Activated naive CD8-positive, alpha-beta T cell treated with anti-CD3 and anti-CD28 coated beads, Interleukin-2, amount 10 ng/mL, durations not matched to agents 7 days and 5 days (primary cell): ENCODE measurements around the gene CYP4F11. TPM values are rescaled to one million over a fixed set of nuclear protein-coding genes. Genes with fewer than 3 reads are reported as not detected.
"Not testable (repeated sequence)": the region's sequence is repeated elsewhere in the genome, so short reads cannot be mapped to it uniquely, and the experiment has no call there.

ENCODE experiments used
- ATAC-seq: fragments of 150-1000 bp; cut with Tn5 transposase; one replicate; pipeline ENCODE4 v1.10.0; 2021; ENCODE audit warnings: low read depth, moderate library complexity
- POLR2A ChIA-PET: fragments of 350-600 bp; sonication (Branson Sonifier 250); formaldehyde crosslinking; loops from one replicate; lab custom pipeline; 2021; ENCODE audit warnings: antibody characterized with exemption; lab: Charles Lee
- DNase-seq: peaks from one replicate; pipeline ENCODE4 v3.0.0; 2021
- H3K27ac Mint-ChIP-seq: one replicate; pipeline ENCODE4 v1.8.0; 2022; ENCODE audit warnings: mild to moderate bottlenecking, mixed read lengths
- H3K27me3 Mint-ChIP-seq: one replicate; pipeline ENCODE4 v1.8.0; 2022; ENCODE audit warnings: mild to moderate bottlenecking, moderate library complexity, mixed read lengths
- H3K36me3 Mint-ChIP-seq: one replicate; pipeline ENCODE4 v1.8.0; 2021; ENCODE audit warnings: mild to moderate bottlenecking, mixed read lengths
- H3K4me1 Mint-ChIP-seq: one replicate; pipeline ENCODE4 v1.8.0; 2021; ENCODE audit warnings: mixed read lengths
- H3K4me3 Mint-ChIP-seq: one replicate; pipeline ENCODE4 v1.8.0; 2022; ENCODE audit warnings: mild to moderate bottlenecking, moderate library complexity, mixed read lengths
- H3K9me3 Mint-ChIP-seq: one replicate; pipeline ENCODE4 v1.8.0; 2021; ENCODE audit warnings: mixed read lengths
- total RNA-seq, 2 experiments: library from RNA; stranded (reverse); gene quantifications; one replicate each; pipeline ENCODE4 v1.2.3, GENCODE V29; 2021

CYP4F11 gene, protein sequence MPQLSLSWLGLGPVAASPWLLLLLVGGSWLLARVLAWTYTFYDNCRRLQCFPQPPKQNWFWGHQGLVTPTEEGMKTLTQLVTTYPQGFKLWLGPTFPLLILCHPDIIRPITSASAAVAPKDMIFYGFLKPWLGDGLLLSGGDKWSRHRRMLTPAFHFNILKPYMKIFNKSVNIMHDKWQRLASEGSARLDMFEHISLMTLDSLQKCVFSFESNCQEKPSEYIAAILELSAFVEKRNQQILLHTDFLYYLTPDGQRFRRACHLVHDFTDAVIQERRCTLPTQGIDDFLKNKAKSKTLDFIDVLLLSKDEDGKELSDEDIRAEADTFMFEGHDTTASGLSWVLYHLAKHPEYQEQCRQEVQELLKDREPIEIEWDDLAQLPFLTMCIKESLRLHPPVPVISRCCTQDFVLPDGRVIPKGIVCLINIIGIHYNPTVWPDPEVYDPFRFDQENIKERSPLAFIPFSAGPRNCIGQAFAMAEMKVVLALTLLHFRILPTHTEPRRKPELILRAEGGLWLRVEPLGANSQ
- total RNA-seq = not detected

DNA sequence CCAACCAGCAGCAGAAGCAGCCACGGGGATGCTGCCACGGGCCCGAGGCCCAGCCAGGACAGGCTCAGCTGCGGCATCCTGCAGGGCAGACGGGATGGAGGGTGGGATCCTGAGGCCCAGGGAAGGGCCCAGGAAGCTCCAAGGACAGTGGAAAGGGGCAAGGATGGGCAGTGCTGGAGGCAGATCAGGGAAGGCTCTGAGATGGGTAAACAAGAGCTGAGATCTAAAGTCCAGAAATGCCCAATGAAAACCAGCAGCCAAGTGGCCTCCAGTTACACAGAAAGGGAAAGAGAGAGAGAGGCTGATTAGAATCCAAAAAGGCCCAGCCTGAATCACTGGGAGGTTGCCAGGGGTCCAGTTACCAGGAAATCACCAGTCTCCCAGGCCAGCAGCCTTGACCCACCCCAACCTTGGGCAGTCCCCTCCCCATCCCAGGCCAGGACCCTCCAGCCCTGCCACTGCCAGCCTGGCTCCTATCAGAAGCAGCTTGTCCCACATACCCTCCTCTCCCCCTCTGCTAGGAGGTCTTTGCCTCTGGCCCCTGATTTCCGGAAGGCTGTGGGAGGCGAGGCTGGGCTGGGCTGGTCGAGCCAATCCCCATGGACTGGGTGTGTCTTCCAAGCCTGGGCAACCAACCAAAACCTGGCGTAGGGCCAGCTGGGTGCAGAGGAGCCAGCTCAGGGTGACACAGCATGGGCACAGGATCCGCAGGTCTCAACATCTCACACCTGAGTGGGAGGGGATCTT, at the start of gene CYP4F11:
Gene CYP4F11, minus strand, starts transcription at position 198 of the 747 bp plus-strand sequence. Its CDS starts 121 bp downstream, at position 77.
- peaks cover 3% of the 10 kb centered on the region for H3K9me3 Mint-ChIP-seq
- ATAC-seq (no peak), DNase-seq (no peak)
- no peak within 1 kb of the TSS for H3K4me3 Mint-ChIP-seq
- POLR2A ChIA-PET = no interaction called here
- peaks cover 3% of the 10 kb centered on the region for H3K36me3 Mint-ChIP-seq
- no peaks in the 10 kb centered on the region for H3K4me1 Mint-ChIP-seq
- peaks cover 17% of the 10 kb centered on the region for H3K27me3 Mint-ChIP-seq
- H3K27ac Mint-ChIP-seq = no peak within 1 kb of the TSS

DNA sequence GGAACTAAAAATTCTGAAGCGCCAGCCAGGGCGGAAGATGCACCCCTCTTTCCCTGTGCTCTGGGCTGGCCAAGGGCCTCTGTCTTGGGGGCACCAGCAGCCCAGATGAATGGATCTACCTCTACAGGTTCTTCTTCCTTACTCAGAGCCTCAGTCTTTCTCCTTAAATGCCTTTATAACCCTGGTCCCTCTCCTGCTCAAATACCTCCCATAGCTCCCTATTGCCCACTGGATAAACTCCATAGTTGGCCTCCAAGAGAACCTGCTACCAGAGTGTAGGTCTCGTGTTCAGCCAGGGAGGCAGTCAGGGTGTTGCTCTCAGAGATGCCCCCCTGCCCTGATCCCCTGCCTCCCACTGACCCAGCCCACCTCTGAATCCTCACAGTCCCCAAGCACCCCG, 45.0 kb upstream of the CYP4F11 start:
- DNase-seq (no peak), ATAC-seq (no peak)
- H3K4me3 Mint-ChIP-seq = no peak overlapping the region
- no peaks in the 10 kb centered on the region for H3K4me1 Mint-ChIP-seq
- peaks cover 2% of the 10 kb centered on the region for H3K9me3 Mint-ChIP-seq
- POLR2A ChIA-PET = no interaction called here
- no peak overlapping the region for H3K27ac Mint-ChIP-seq
- H3K27me3 Mint-ChIP-seq = peaks cover 15% of the 10 kb centered on the region
- no peaks in the 10 kb centered on the region for H3K36me3 Mint-ChIP-seq

DNA sequence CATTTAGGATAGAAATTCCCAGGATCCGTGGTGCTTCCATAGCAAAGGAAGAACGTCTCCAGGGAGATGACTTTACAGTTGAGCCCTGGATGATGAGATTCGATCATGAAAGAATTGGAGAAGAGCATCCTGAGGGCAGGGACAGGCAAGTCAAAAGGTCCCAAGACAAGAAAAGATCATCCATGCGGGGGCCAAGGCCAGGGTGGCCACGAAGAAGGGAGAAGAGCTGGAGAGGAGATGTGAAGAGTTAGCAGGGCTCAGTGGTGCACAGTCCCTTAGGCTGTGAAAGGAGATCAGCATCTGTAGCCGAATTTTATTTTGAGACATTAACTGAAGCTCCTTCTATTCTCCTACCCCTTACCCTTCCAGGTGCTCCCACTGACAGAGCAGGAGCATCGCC, 43.4 kb upstream of the CYP4F11 start:
- no peaks in the 10 kb centered on the region for H3K4me1 Mint-ChIP-seq

DNA sequence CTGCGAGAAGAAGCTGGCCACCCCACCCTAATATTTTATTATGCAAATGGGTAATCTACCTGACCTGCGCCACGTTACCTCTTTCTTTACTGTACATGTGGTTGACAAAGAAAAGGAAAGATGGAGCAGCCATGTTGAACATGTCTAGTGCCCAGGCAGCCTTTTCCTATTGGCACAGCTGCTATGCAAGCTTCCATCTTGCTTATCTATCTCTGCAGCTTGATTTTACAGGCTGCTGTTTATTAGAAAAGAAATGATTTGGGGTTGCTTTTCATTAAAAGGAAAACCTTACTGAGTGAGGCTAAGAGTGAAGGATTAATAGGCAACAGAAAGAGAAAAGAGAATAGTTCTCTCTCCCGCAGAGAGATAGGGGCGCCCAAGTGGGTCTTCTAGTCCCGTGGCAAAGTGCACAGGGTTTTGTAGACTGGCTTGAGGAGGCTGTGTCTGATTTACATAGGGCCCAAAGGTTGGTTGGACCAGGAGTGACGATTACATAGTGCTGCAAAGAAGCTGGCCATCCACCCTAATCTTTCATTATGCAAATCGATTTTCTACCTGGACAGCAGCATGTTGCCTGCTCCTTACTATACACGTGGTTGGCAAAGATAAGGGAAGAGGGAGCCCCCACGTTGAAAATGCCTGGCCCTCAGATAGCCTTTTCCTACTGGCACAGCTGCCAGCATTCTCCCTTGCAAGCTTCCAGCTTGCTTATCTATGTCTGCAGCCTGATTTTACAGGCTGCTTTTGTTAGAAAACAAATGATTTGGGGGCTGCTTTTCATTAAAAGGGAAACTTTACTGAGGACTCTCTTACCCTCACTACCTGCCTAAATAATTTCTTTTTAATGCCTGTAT, 42.7 kb upstream of the CYP4F11 start:
- no peak overlapping the region for H3K4me3 Mint-ChIP-seq
- DNase-seq = no peak
- H3K9me3 Mint-ChIP-seq = no peaks in the 10 kb centered on the region
- no peak overlapping the region for H3K27ac Mint-ChIP-seq
- ATAC-seq = no peak
- H3K27me3 Mint-ChIP-seq = peaks cover 9% of the 10 kb centered on the region
- H3K36me3 Mint-ChIP-seq = no peaks in the 10 kb centered on the region
- no peaks in the 10 kb centered on the region for H3K4me1 Mint-ChIP-seq
- POLR2A ChIA-PET = no interaction called here

More for the DNA sequence above, 43.4 kb upstream of the CYP4F11 start:
- ATAC-seq = no peak
- no peak overlapping the region for H3K4me3 Mint-ChIP-seq
- H3K27ac Mint-ChIP-seq = no peak overlapping the region
- H3K27me3 Mint-ChIP-seq = peaks cover 5% of the 10 kb centered on the region
- no peak for DNase-seq
- POLR2A ChIA-PET = no interaction called here
- peaks cover under 1% of the 10 kb centered on the region for H3K9me3 Mint-ChIP-seq
- H3K36me3 Mint-ChIP-seq = no peaks in the 10 kb centered on the region

DNA sequence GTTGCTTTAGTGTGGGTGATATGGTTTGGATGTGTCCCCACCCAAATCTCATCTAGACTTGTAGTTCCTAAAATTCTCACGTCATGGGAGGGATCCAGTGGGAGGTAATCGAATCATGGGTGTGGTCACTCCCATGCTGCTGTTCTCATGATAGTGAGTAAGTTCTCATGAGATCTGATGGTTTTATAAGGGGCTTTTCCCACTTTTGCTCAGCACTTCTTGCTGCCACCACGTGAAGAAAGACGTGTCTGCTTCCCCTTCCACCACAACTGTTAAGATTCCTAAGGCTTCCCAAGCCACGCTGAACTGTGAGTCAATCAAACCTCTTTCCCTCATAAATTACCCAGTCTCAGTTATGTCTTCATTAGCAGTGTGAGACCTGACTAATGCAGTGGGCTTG, 40.5 kb upstream of the CYP4F11 start:
- Mint-ChIP-seq H3K4me3 (no peak overlapping the region), H3K4me1 (no peaks in the 10 kb centered on the region), H3K36me3 (no peaks in the 10 kb centered on the region), H3K27ac (no peak overlapping the region), H3K27me3 (peaks cover 7% of the 10 kb centered on the region), H3K9me3 (peaks cover 2% of the 10 kb centered on the region)
- no peak for ATAC-seq
- DNase-seq = no peak
- POLR2A ChIA-PET = no interaction called here

DNA sequence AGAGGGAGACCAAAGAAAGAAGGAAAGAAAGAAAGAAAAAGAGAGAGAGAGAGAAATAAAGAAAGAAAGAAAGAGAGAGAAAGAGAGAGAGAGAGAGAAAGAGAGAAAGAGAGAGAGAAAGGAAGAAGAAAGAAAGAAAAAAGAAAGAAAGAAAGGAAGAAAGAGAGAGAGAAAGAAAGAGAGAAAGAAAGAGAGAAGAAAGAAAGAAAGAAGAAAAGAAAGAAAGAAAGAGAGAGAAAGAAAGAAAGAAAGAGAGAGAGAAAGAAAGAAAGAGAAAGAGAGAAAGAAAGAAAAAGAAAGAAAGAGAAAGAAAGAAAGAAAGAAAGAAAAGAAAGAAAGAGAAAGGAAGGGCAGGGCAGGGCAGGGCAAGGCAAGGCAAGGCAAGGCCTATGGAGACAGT, 37.7 kb upstream of the CYP4F11 start:
- H3K9me3 Mint-ChIP-seq = not testable (repeated sequence)

DNA sequence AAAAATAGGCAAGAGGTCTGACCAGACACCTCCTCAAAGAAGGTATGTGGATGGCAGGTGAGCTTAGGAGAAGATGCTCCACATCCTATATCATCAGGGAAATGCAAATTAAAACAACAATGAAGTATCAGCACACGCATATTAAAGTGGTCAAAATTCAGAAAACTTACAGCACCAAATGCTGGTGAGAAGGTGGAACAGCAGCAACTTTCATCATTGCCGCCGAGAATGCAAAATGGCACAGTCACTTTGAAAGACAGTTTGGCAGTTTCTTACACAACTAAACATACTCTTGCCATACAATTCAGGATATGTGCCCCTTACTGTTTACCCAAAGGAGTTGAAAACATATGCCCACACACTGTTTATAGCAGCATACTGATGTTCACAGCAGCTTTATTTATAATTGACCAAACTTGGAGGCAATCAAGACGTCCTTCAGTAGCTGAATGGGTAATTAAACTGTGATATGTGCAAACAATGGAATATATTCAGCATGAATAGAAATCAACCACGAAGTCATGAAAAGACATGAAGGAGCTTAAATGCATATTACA, 37.0 kb upstream of the CYP4F11 start:
- Mint-ChIP-seq H3K36me3 (no peaks in the 10 kb centered on the region), H3K4me1 (no peaks in the 10 kb centered on the region), H3K27ac (no peak overlapping the region), H3K9me3 (peaks cover 4% of the 10 kb centered on the region), H3K4me3 (no peak overlapping the region), H3K27me3 (peaks cover 16% of the 10 kb centered on the region)
- DNase-seq (no peak), ATAC-seq (no peak)
- POLR2A ChIA-PET = interaction anchor here (0.5 kb wide), 1 partner anchor 669 kb away, joined by 4 read pairs; no protein-coding TSS in a partner anchor

More for the DNA sequence above, 37.7 kb upstream of the CYP4F11 start:
- not testable (repeated sequence) for H3K4me3 Mint-ChIP-seq, DNase-seq, ATAC-seq, H3K36me3 Mint-ChIP-seq, H3K4me1 Mint-ChIP-seq, H3K27ac Mint-ChIP-seq, H3K27me3 Mint-ChIP-seq
- POLR2A ChIA-PET = interaction anchor here (0.5 kb wide), 1 partner anchor 670 kb away, joined by 4 read pairs; no protein-coding TSS in a partner anchor

DNA sequence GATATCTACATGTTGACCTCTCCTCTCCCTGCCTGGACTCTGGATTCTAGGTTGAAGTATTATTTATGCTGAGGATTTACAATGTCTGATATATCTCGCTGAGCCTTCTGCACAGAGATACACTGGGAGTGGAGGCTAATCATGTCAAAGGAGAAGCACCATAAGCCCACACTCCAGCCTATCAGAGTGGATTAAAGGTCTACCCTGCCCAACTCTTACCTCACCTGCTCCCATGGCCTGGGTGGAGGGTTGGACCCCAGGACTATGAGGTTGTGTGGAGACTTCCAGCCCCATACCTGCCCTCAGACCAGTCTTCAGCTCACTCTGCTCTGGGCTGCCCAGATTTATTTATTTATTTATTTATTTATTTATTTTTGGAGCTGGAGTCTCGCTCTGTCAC, 29.9 kb upstream of the CYP4F11 start:
- H3K4me3 Mint-ChIP-seq = no peak overlapping the region
- H3K27ac Mint-ChIP-seq = no peak overlapping the region
- H3K27me3 Mint-ChIP-seq = peaks cover 12% of the 10 kb centered on the region
- no peak for ATAC-seq
- H3K36me3 Mint-ChIP-seq = no peaks in the 10 kb centered on the region
- no peaks in the 10 kb centered on the region for H3K4me1 Mint-ChIP-seq
- POLR2A ChIA-PET = no interaction called here
- peaks cover 1% of the 10 kb centered on the region for H3K9me3 Mint-ChIP-seq
- DNase-seq = no peak

DNA sequence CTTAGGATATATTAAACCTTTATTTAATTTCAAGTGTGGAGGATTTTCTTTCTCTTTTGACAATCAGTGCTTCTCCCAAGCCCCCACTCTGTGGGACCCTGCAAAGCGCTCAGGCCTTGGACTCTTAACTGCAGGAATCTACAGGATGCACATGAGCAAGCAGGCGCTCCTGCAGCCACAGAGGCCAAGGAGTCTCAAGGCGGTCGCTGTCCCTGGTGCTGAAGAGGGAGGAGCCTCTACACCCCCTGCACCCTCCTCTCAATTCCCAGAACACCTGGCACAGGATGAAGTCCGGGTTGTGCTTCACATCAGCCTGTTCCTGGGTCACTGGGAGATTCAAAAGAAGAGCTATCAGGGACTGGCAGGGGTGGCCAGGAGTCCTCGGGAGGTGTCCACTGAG, 28.0 kb upstream of the CYP4F11 start:
- no peak overlapping the region for H3K4me3 Mint-ChIP-seq
- H3K27ac Mint-ChIP-seq = no peak overlapping the region
- ATAC-seq (no peak), DNase-seq (no peak)
- H3K9me3 Mint-ChIP-seq = peaks cover 1% of the 10 kb centered on the region
- POLR2A ChIA-PET = no interaction called here
- H3K27me3 Mint-ChIP-seq = peaks cover 10% of the 10 kb centered on the region
- no peaks in the 10 kb centered on the region for H3K4me1 Mint-ChIP-seq
- no peaks in the 10 kb centered on the region for H3K36me3 Mint-ChIP-seq

DNA sequence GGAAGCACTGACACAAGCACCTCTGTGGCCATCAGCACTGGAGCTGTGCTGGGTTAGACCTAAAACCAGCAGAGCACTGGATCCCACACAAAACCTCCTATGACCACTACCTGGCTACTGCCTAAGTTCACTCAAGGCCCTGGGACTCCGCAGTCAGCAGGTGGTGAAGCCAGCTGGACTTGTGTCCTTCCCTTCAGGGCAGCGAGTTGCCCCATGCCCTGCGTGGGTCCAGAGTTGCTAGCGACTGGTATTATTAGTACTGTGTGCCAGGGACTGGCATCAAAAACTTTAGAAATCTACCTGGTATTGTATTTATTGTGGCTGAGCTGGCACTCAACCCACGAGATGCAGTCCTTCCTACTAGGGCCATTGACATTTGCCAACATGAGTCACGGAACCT, 20.5 kb upstream of the CYP4F11 start:
- Mint-ChIP-seq H3K4me3 (no peak overlapping the region), H3K36me3 (no peaks in the 10 kb centered on the region), H3K4me1 (no peaks in the 10 kb centered on the region), H3K27ac (no peak overlapping the region), H3K9me3 (no peaks in the 10 kb centered on the region), H3K27me3 (peaks cover 33% of the 10 kb centered on the region)
- ATAC-seq (no peak), DNase-seq (no peak)
- POLR2A ChIA-PET = no interaction called here

DNA sequence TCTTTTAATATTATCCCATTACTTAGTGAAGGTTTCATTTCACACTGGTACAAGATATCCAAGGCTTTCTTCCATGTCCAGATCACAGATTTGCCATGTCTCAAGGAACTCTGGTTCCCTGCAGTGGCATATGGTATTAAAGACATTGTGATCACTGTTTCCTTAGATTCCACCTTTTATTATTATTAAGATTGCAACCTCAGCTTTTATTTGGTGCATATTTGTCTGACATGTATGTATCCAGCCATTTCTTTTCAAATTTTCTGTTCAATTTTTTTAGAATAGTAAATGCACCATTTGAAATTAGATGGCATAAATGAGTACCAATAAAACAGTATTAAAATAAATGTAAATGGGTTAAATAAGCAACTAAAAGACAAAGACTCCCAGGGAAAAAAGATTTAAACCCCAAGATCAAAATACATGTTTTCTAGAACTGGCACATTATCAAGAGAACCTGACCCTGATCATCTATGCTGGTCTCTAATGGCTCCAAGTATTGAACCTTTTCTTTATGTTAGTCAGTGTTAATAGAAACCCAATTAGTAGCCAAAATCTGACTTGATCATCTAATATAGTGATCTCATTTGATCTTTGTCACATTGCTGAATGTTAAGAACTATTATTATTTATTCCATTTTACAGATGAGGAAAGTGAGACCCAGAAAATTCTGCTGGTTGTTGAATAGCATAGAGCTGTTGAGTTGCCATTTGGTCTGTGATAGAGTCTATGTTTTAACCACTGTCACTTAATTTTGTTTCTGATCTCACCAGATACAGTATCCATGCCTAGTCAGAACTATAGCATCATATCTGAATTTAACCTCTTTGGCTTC, 14.1 kb upstream of the CYP4F11 start, which contains the start of gene OR10H4:
Gene OR10H4, plus strand, starts transcription at position 786 of the 836 bp plus-strand sequence. Its CDS starts 0 bp downstream, at position 786.
- H3K9me3 Mint-ChIP-seq = peaks cover 16% of the 10 kb centered on the region
- H3K27me3 Mint-ChIP-seq = peaks cover 44% of the 10 kb centered on the region
- ATAC-seq (no peak), DNase-seq (no peak)
- POLR2A ChIA-PET = no interaction called here
- H3K4me3 Mint-ChIP-seq = no peak within 1 kb of the TSS
- no peaks in the 10 kb centered on the region for H3K36me3 Mint-ChIP-seq
- H3K4me1 Mint-ChIP-seq = no peaks in the 10 kb centered on the region
- H3K27ac Mint-ChIP-seq = no peak within 1 kb of the TSS

DNA sequence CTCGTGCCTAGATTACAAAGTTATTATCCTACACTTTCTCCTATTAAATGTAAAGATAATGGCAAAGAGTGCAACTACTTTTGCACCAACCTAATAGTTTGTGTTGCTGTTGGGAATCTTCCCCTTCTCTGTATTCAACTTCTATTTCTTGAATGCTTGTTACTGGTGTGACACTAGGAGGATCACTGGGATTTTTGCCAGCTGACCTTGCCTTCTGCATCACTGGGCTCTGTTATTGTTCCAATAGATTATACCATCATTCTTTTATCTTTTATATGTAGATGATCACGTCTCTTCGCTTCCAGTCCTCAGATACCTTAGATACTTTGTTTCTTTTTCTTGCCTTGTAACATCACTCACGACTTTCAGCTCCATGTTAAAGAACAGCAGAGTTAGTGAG, 11.0 kb upstream of the CYP4F11 start:
- peaks cover 42% of the 10 kb centered on the region for H3K27me3 Mint-ChIP-seq
- no peak overlapping the region for H3K27ac Mint-ChIP-seq
- H3K9me3 Mint-ChIP-seq = peaks cover 16% of the 10 kb centered on the region
- POLR2A ChIA-PET = no interaction called here
- ATAC-seq = no peak
- no peaks in the 10 kb centered on the region for H3K4me1 Mint-ChIP-seq
- no peak for DNase-seq
- H3K36me3 Mint-ChIP-seq = no peaks in the 10 kb centered on the region
- H3K4me3 Mint-ChIP-seq = no peak overlapping the region
